Mesenchymal stem cell (in vitro differentiated cells and primary cell): ENCODE measurements around the gene PA2G4.

Source experiments
- DNase-seq: peaks from one replicate; pipeline ENCODE4 v3.0.0-alpha.2; 2013
- H2AFZ ChIP-seq: one replicate; pipeline ENCODE4 v1.6.1; 2013; ENCODE audit warnings: low read depth, mild to moderate bottlenecking, control low read depth, inconsistent platforms, low read length, moderate library complexity
- H2AK5ac ChIP-seq: 2 replicates; pipeline ENCODE4 v1.6.1; 2013; ENCODE audit warnings: low read length, moderate library complexity, mild to moderate bottlenecking, inconsistent platforms; ENCODE audit not compliant: severe bottlenecking
- H2BK120ac ChIP-seq: one replicate; pipeline ENCODE4 v1.6.1; 2013; ENCODE audit warnings: low read depth, mild to moderate bottlenecking, inconsistent platforms, low read length, moderate library complexity
- H2BK12ac ChIP-seq, 2 experiments: one replicate each; pipeline ENCODE4 v1.6.1; 2013; ENCODE audit warnings: inconsistent platforms in 2 of 2, low read length in 2 of 2, mild to moderate bottlenecking in 2 of 2, moderate library complexity in 2 of 2, control low read depth in 1 of 2
- H2BK15ac ChIP-seq: one replicate; pipeline ENCODE4 v1.6.1; 2013; ENCODE audit warnings: mild to moderate bottlenecking, low read depth, inconsistent platforms; ENCODE audit not compliant: poor library complexity, severe bottlenecking
- H2BK5ac ChIP-seq: 2 replicates; pipeline ENCODE4 v1.6.1; 2013; ENCODE audit warnings: low read depth, mild to moderate bottlenecking, low read length, control low read depth, inconsistent platforms; ENCODE audit not compliant: poor library complexity, severe bottlenecking
- H3K14ac ChIP-seq, 2 experiments: one replicate each; pipeline ENCODE4 v1.6.1; 2013; ENCODE audit warnings: inconsistent platforms in 2 of 2, low read length in 2 of 2, control low read depth in 1 of 2, mild to moderate bottlenecking in 1 of 2, moderate library complexity in 1 of 2
- H3K18ac ChIP-seq, 2 experiments: one replicate each; pipeline ENCODE4 v1.6.1; 2013; ENCODE audit warnings: inconsistent platforms in 2 of 2, low read length in 2 of 2, control low read depth in 1 of 2, low read depth in 1 of 2, mild to moderate bottlenecking in 1 of 2
- H3K23ac ChIP-seq, 2 experiments: one replicate each; pipeline ENCODE4 v1.6.1; 2013; ENCODE audit warnings: inconsistent platforms in 2 of 2, low read length in 2 of 2, mild to moderate bottlenecking in 2 of 2, moderate library complexity in 2 of 2, control low read depth in 1 of 2
- H3K27ac ChIP-seq: 2 replicates; pipeline ENCODE4 v1.5.1; 2013; ENCODE audit warnings: mild to moderate bottlenecking, moderate library complexity, low read length, control low read depth, inconsistent platforms; ENCODE audit not compliant: poor library complexity, severe bottlenecking
- H3K27me3 ChIP-seq, 2 experiments: 2 replicates each; pipeline versions ENCODE4 v1.6.1 to v1.7.0; 2013; ENCODE audit warnings: low read length in 2 of 2, mild to moderate bottlenecking in 2 of 2, moderate library complexity in 2 of 2, control low read depth in 1 of 2, inconsistent platforms in 1 of 2; ENCODE audit not compliant: control insufficient read depth in 1 of 2, insufficient read depth in 1 of 2
- H3K36me3 ChIP-seq, 2 experiments: 2 replicates each; pipeline versions ENCODE4 v1.6.1 to v1.7.0; 2013; ENCODE audit warnings: low read length in 2 of 2, control low read depth in 1 of 2, inconsistent platforms in 1 of 2, low read depth in 1 of 2, mild to moderate bottlenecking in 1 of 2; ENCODE audit not compliant: insufficient read depth in 2 of 2, control insufficient read depth in 1 of 2
- H3K4ac ChIP-seq, 2 experiments: one replicate each; pipeline ENCODE4 v1.6.1; 2013; ENCODE audit warnings: inconsistent platforms in 2 of 2, low read length in 2 of 2, mild to moderate bottlenecking in 2 of 2, moderate library complexity in 2 of 2, control low read depth in 1 of 2, low read depth in 1 of 2
- H3K4me1 ChIP-seq: 2 replicates; pipeline ENCODE4 v1.6.1; 2013; ENCODE audit warnings: low read depth, low read length, control low read depth; ENCODE audit not compliant: control insufficient read depth, insufficient read depth
- H3K4me2 ChIP-seq: 2 replicates; pipeline ENCODE4 v1.6.1; 2013; ENCODE audit warnings: low read length, mild to moderate bottlenecking, inconsistent platforms; ENCODE audit not compliant: poor library complexity, severe bottlenecking
- H3K4me3 ChIP-seq, 2 experiments: 2 replicates each; pipeline versions ENCODE4 v1.5.1 to v1.7.0; 2013; ENCODE audit warnings: low read length in 2 of 2, mild to moderate bottlenecking in 2 of 2, control low read depth in 1 of 2, low read depth in 1 of 2; ENCODE audit not compliant: insufficient read depth in 1 of 2
- H3K79me1 ChIP-seq: replicated peaks from 2 replicates; pipeline ENCODE4 v1.6.1; 2013; ENCODE audit warnings: mild to moderate bottlenecking, control low read depth, low read length, inconsistent platforms; ENCODE audit not compliant: poor library complexity, severe bottlenecking
- H3K9ac ChIP-seq: 2 replicates; pipeline ENCODE4 v1.7.0; 2013; ENCODE audit warnings: mild to moderate bottlenecking, low read length, moderate library complexity
- H3K9me3 ChIP-seq: 2 replicates; pipeline ENCODE4 v1.7.0; 2013; ENCODE audit warnings: mild to moderate bottlenecking, low read length; ENCODE audit not compliant: control insufficient read depth
- H4K8ac ChIP-seq: one replicate; pipeline ENCODE4 v1.6.1; 2013; ENCODE audit warnings: inconsistent platforms, mild to moderate bottlenecking, low read length, moderate library complexity
- H4K91ac ChIP-seq: one replicate; pipeline ENCODE4 v1.6.1; 2013; ENCODE audit warnings: mild to moderate bottlenecking, low read length, inconsistent platforms
- WGBS: methylation state at CpG from one replicate; pipeline ENCODE4 v1.1.7; 2013; ENCODE audit warnings: mixed read lengths; 5-methylcytosine and 5-hydroxymethylcytosine counted together

The PA2G4 gene

GRCh38 chr12:56107242-56107641 is 2.9 kb downstream of the PA2G4 start:
- no peaks in the 10 kb centered on the region for H3K27me3 ChIP-seq
- no peak overlapping the region for H3K4ac ChIP-seq
- H3K79me1 ChIP-seq: peaks cover 4% of the 10 kb centered on the region
- no peak overlapping the region for H3K23ac ChIP-seq
- no peak overlapping the region for H2BK120ac ChIP-seq
- H4K8ac ChIP-seq: no peak overlapping the region
- no peak overlapping the region for H3K4me2 ChIP-seq
- H3K27ac ChIP-seq: no peak overlapping the region
- peaks cover 30 to 55% of the 10 kb centered on the region in 2 experiments for H3K36me3 ChIP-seq
- no peaks in the 10 kb centered on the region for H3K4me1 ChIP-seq
- peak overlapping the region; percentile 97 for H3K9ac ChIP-seq
- H2AFZ ChIP-seq: no peak overlapping the region
- no peak overlapping the region for H4K91ac ChIP-seq
- H2BK5ac ChIP-seq: no peak overlapping the region
- no peak overlapping the region for H3K18ac ChIP-seq
- no peak overlapping the region for H2AK5ac ChIP-seq
- H2BK15ac ChIP-seq: no peak overlapping the region
- H2BK12ac ChIP-seq: no peak overlapping the region
- no peak overlapping the region for H3K4me3 ChIP-seq
- no peak overlapping the region for H3K14ac ChIP-seq
- 97% methylated on average over 2 of the region's 3 CpGs for WGBS
- no peaks in the 10 kb centered on the region for H3K9me3 ChIP-seq
- DNase-seq: no peak

GRCh38 chr12:56110571-56110970 is 6.2 kb downstream of the PA2G4 start:
- Histone ChIP-seq H3K36me3 (peaks cover 38 to 75% of the 10 kb centered on the region in 2 experiments), H2AFZ (no peak overlapping the region), H4K8ac (no peak overlapping the region), H3K4me3 (no peak overlapping the region), H3K4me2 (no peak overlapping the region), H3K27me3 (no peaks in the 10 kb centered on the region), H2AK5ac (no peak overlapping the region), H3K9ac (no peak overlapping the region), H2BK12ac (no peak overlapping the region), H3K79me1 (peaks cover 4% of the 10 kb centered on the region), H3K9me3 (no peaks in the 10 kb centered on the region), H3K4me1 (no peaks in the 10 kb centered on the region), H2BK5ac (no peak overlapping the region), H3K27ac (no peak overlapping the region), H3K14ac (no peak overlapping the region), H2BK15ac (no peak overlapping the region), H3K4ac (no peak overlapping the region), H4K91ac (no peak overlapping the region), H3K18ac (no peak overlapping the region), H3K23ac (no peak overlapping the region), H2BK120ac (no peak overlapping the region)
- no peak for DNase-seq
- WGBS: 95% methylated on average over 4 of the region's 5 CpGs

- Histone ChIP-seq H3K79me1 (peaks cover 4% of the 10 kb centered on the region), H2BK12ac (no peak overlapping the region), H3K27ac (no peak overlapping the region), H3K36me3 (peaks cover 34 to 59% of the 10 kb centered on the region in 2 experiments), H4K8ac (no peak overlapping the region), H2BK120ac (no peak overlapping the region), H3K23ac (no peak overlapping the region), H3K14ac (no peak overlapping the region), H3K18ac (no peak overlapping the region), H3K9ac (no peak overlapping the region), H2BK5ac (no peak overlapping the region), H3K4ac (no peak overlapping the region), H3K4me2 (no peak overlapping the region), H3K4me3 (no peak overlapping the region), H3K4me1 (peaks cover 8% of the 10 kb centered on the region), H2AK5ac (no peak overlapping the region), H2BK15ac (no peak overlapping the region), H2AFZ (no peak overlapping the region), H3K9me3 (no peaks in the 10 kb centered on the region), H4K91ac (no peak overlapping the region), H3K27me3 (no peaks in the 10 kb centered on the region)
- 100% methylated on average over 1 of the region's 1 CpG for WGBS
- DNase-seq: no peak
These were observed 9.7 kb downstream of the PA2G4 start for GRCh38 chr12:56114084-56114483.

DNA sequence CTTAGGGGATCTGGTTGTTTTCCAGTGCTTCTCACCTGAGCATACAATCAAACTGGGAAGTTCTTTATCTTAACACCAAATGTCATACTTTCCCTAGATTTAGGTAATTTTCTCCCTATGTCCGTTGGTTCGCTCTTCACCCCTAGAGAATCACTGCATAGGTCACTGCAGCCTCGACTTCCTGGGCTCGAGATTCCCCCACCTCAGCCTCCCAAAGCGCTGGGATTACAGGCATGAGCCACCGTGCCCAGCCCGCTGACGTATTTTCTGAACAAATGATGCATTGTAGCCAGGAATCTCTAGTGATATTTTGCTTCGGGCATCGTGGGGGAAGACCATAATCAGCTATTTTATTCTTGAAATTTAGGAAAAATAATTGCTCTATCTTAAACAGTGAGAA is 11.0 kb downstream of the PA2G4 start:
- DNase-seq: no peak
- H2BK5ac ChIP-seq: no peak overlapping the region

More for the DNA sequence above, 11.0 kb downstream of the PA2G4 start:
- Histone ChIP-seq H2AFZ (no peak overlapping the region), H3K27me3 (no peaks in the 10 kb centered on the region), H3K14ac (no peak overlapping the region), H3K9me3 (no peaks in the 10 kb centered on the region), H3K79me1 (peaks cover 6% of the 10 kb centered on the region), H3K18ac (no peak overlapping the region), H3K23ac (no peak overlapping the region), H2BK15ac (no peak overlapping the region), H3K27ac (no peak overlapping the region), H3K9ac (peak overlapping the region; percentile 99), H3K4me3 (peak overlapping the region in 1 of 2 experiments; percentile 86), H3K4me2 (peak overlapping the region; percentile 54), H2AK5ac (no peak overlapping the region), H3K36me3 (peaks cover 23 to 53% of the 10 kb centered on the region in 2 experiments), H4K91ac (peak overlapping the region; percentile 1), H2BK12ac (no peak overlapping the region), H2BK120ac (no peak overlapping the region), H4K8ac (peak overlapping the region; percentile 73), H3K4ac (no peak overlapping the region), H3K4me1 (peaks cover 10% of the 10 kb centered on the region)
- 72% methylated on average over 8 of the region's 10 CpGs for WGBS
